HG02678 (cell line): Measurements from ENCODE around the gene UBE2E1.

Experiments
- ATAC-seq: cut with Tn5 transposase; IDR thresholded peaks from one replicate; pipeline ENCODE4 v1.9.1; 2021; ENCODE audit warnings: mild to moderate bottlenecking, moderate library complexity; ENCODE audit not compliant: unreplicated experiment

UBE2E1 gene

GRCh38 chr3:23805633-23806533 lies at the start of gene UBE2E1:
Gene UBE2E1, plus strand, starts transcription at chr3:23805955. Its CDS starts 1,315 bp downstream, at chr3:23807270.
- peak; percentile 64 for ATAC-seq

- ATAC-seq = no peak
Observed at GRCh38 chr3:23756206-23756840, 49.4 kb upstream of the UBE2E1 start.

GRCh38 chr3:23758253-23758838 lies 47.4 kb upstream of the UBE2E1 start:
- no peak for ATAC-seq

GRCh38 chr3:23760325-23760724 lies 45.4 kb upstream of the UBE2E1 start:
- ATAC-seq = peak; percentile 5

GRCh38 chr3:23760871-23761373 lies 44.8 kb upstream of the UBE2E1 start:
- ATAC-seq = peak; percentile 43

GRCh38 chr3:23761440-23761896 lies 44.3 kb upstream of the UBE2E1 start:
- peak; percentile 27 for ATAC-seq

- peak; percentile 78 for ATAC-seq
Observed at GRCh38 chr3:23762214-23762613, 43.5 kb upstream of the UBE2E1 start.

GRCh38 chr3:23762759-23763477 lies 42.8 kb upstream of the UBE2E1 start:
- no peak for ATAC-seq

GRCh38 chr3:23764407-23764806 lies 41.3 kb upstream of the UBE2E1 start:
- ATAC-seq = no peak

GRCh38 chr3:23767546-23767945 lies 38.2 kb upstream of the UBE2E1 start:
- no peak for ATAC-seq

GRCh38 chr3:23775254-23775909 lies 30.4 kb upstream of the UBE2E1 start:
- no peak for ATAC-seq

- no peak for ATAC-seq
Observed at GRCh38 chr3:23776352-23776891, 29.3 kb upstream of the UBE2E1 start.

- no peak for ATAC-seq
Observed at GRCh38 chr3:23778446-23778845, 27.3 kb upstream of the UBE2E1 start.

GRCh38 chr3:23779841-23780240 lies 25.9 kb upstream of the UBE2E1 start:
- no peak for ATAC-seq

- no peak for ATAC-seq
Observed at GRCh38 chr3:23781051-23781450, 24.7 kb upstream of the UBE2E1 start.

- no peak for ATAC-seq
Observed at GRCh38 chr3:23781871-23782270, 23.9 kb upstream of the UBE2E1 start.

- no peak for ATAC-seq
Observed at GRCh38 chr3:23785097-23785645, 20.6 kb upstream of the UBE2E1 start.

GRCh38 chr3:23785882-23786281 lies 19.9 kb upstream of the UBE2E1 start:
- ATAC-seq = no peak

- ATAC-seq = no peak
Observed at GRCh38 chr3:23791678-23792077, 14.1 kb upstream of the UBE2E1 start.
